AG04450 (cell line): ENCODE measurements around the gene NBAS. TPM values are rescaled to one million over a fixed set of nuclear protein-coding genes. Genes with fewer than 3 reads are reported as not detected.

ENCODE experiments used
- CTCF ChIA-PET: fragments of 300-600, 350-600 bp; formaldehyde crosslinking; extraction: SDS; loops from one replicate; lab custom pipeline; 2022; ENCODE audit warnings: antibody characterized with exemption, inconsistent platforms; lab: Charles Lee
- POLR2A ChIA-PET: fragments of 350-600 bp; formaldehyde crosslinking; extraction: SDS; loops from one replicate; lab custom pipeline; 2021; ENCODE audit warnings: antibody characterized with exemption, inconsistent platforms; lab: Yijun Ruan, JAX
- DNase-seq: peaks from one replicate; pipeline ENCODE4 v3.0.0-alpha.2; 2011; ENCODE audit warnings: low read depth, low spot score
- H3K27ac ChIP-seq: one replicate; pipeline ENCODE4 v1.5.1; 2012; ENCODE audit warnings: low read depth, low read length, control low read depth
- H3K27me3 ChIP-seq: one replicate; pipeline ENCODE4 v1.6.0; 2012; ENCODE audit warnings: low read length; ENCODE audit not compliant: control insufficient read depth, insufficient read depth
- H3K4me3 ChIP-seq: 2 replicates; pipeline ENCODE4 v1.5.1; 2011; ENCODE audit warnings: mild to moderate bottlenecking, low read depth, low read length, control low read depth
- H3K9me3 ChIP-seq: 2 replicates; pipeline ENCODE4 v1.5.1; 2012; ENCODE audit warnings: low read length; ENCODE audit not compliant: control insufficient read depth, insufficient read depth
- polyA plus RNA-seq: library from polyadenylated mRNA; depleted of rRNA; stranded (reverse); fragments of >200 nt; gene quantifications from 2 replicates; pipeline ENCODE4 v1.2.3, GENCODE V29; 2011
- TF ChIP-seq, protein P1 (sequence below): IDR thresholded peaks from 2 replicates; pipeline ENCODE4 v1.5.1; 2011; ENCODE audit warnings: low read depth, low read length, control low read depth, inconsistent platforms

NBAS gene
- polyA plus RNA-seq, 1 experiment = 45.0 TPM

GRCh38 chr2:15284614-15285013 is 276.5 kb downstream of the NBAS start:
- TF ChIP-seq, protein P1, sequence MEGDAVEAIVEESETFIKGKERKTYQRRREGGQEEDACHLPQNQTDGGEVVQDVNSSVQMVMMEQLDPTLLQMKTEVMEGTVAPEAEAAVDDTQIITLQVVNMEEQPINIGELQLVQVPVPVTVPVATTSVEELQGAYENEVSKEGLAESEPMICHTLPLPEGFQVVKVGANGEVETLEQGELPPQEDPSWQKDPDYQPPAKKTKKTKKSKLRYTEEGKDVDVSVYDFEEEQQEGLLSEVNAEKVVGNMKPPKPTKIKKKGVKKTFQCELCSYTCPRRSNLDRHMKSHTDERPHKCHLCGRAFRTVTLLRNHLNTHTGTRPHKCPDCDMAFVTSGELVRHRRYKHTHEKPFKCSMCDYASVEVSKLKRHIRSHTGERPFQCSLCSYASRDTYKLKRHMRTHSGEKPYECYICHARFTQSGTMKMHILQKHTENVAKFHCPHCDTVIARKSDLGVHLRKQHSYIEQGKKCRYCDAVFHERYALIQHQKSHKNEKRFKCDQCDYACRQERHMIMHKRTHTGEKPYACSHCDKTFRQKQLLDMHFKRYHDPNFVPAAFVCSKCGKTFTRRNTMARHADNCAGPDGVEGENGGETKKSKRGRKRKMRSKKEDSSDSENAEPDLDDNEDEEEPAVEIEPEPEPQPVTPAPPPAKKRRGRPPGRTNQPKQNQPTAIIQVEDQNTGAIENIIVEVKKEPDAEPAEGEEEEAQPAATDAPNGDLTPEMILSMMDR = no peak
- Histone ChIP-seq H3K27me3 (no peaks in the 10 kb centered on the region), H3K9me3 (no peaks in the 10 kb centered on the region; the same call in 1 of the 2 replicates), H3K4me3 (no peak overlapping the region), H3K27ac (no peak overlapping the region)
- CTCF ChIA-PET = no interaction called here
- no peak for DNase-seq
- POLR2A ChIA-PET = no interaction called here

- ChIA-PET CTCF (no interaction called here), POLR2A (no interaction called here)
- H3K4me3 ChIP-seq = no peak overlapping the region
- H3K9me3 ChIP-seq = no peaks in the 10 kb centered on the region
- no peak overlapping the region for H3K27ac ChIP-seq
- DNase-seq = no peak
- H3K27me3 ChIP-seq = no peaks in the 10 kb centered on the region
- TF ChIP-seq, protein P1 = no peak
Measured at GRCh38 chr2:15281681-15282080, 279.5 kb downstream of the NBAS start.

DNA sequence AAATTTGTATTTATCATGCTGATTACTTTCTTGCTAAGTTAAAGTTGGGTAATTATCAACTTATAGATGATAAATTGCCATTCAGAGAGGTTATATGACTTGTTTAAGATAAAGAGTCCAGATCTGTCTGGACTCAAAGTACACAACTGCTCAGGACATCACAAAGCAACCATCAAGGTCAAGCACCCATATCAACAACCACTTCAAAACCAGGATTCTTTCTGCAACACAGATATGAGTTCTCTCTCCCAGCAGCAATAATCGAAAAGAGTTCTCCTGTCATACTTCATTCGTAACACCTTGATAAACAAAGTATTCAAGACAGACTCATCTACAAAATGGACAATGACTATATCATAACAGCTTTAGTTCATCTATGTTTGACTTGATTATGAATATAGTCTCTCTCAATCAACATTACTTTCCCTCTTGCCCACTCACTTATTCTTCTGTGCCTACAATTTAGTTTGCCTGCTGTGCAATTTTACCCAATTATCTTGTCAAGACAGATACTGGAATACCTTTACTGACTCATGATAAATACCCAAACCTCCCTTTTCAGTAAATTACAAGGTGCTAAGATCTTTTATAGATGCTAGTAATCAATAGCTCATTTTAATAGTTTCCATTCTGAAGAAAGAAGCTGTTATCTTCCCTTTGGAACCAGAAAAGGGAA is 281.8 kb downstream of the NBAS start:
- ChIA-PET CTCF (no interaction called here), POLR2A (no interaction called here)
- Histone ChIP-seq H3K27me3 (no peaks in the 10 kb centered on the region), H3K27ac (no peak overlapping the region), H3K4me3 (no peak overlapping the region), H3K9me3 (no peaks in the 10 kb centered on the region)
- TF ChIP-seq, protein P1 = no peak
- no peak for DNase-seq

DNA sequence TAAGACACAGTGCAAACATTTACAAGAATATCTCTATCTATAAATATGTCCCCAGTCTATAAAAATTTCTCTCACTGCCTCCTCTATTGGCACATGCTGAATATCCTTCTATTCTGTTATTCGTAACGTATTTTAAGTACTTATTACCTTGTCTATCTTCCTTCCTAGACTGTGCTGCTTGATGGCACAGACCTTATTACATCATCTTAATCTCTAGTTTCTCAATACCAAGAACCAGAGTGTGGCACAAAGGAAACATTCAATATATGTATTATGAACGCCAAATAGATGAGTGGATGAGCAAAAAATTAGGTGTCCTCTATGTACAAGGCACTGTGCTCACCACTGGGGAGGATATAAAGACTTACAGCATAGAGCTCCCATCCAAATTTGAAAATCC is 282.8 kb downstream of the NBAS start:
- no peak overlapping the region for H3K4me3 ChIP-seq
- TF ChIP-seq, protein P1 = no peak
- no peak for DNase-seq
- no peak overlapping the region for H3K27ac ChIP-seq
- H3K27me3 ChIP-seq = no peaks in the 10 kb centered on the region
- ChIA-PET CTCF (no interaction called here), POLR2A (no interaction called here)
- H3K9me3 ChIP-seq = no peaks in the 10 kb centered on the region

GRCh38 chr2:15275346-15275745 is 285.8 kb downstream of the NBAS start:
- Histone ChIP-seq H3K27ac (no peak overlapping the region), H3K27me3 (no peaks in the 10 kb centered on the region), H3K4me3 (no peak overlapping the region), H3K9me3 (no peaks in the 10 kb centered on the region)
- ChIA-PET POLR2A (no interaction called here), CTCF (no interaction called here)
- no peak for DNase-seq
- TF ChIP-seq, protein P1 = no peak
